Measurements from ENCODE around the gene TBC1D3I. TPM values are rescaled to one million over a fixed set of nuclear protein-coding genes. Genes with fewer than 3 reads are reported as not detected.
"Not testable (repeated sequence)": the region's sequence is repeated elsewhere in the genome, so short reads cannot be mapped to it uniquely, and the experiment has no call there.

Gene TBC1D3I
- total RNA-seq (under 1 TPM in 2 of 9 donors, not detected in 7; 0.26 to 0.63 TPM), polyA plus RNA-seq (not detected)
- long read RNA-seq, donor 1: 0 reads
- long read RNA-seq, donor 2: 0 reads
- long read RNA-seq, donor 3: 0 reads

- H3K4me3 ChIP-seq; DNase-seq; H3K27me3 ChIP-seq; intact Hi-C loops (cut with DNase I); H3K4me1 ChIP-seq; H3K9me3 ChIP-seq; H3K27ac ChIP-seq; ATAC-seq; H3K36me3 ChIP-seq: not testable (repeated sequence)
- no CpG with 5 or more reads among the region's 11 CpGs for WGBS, 4 donors
Measured at GRCh38 chr17:36264470-36264869, at the start of gene TBC1D3I. TSS of gene TBC1D3I (minus strand) at chr17:36264570. CDS start at chr17:36262985, 1,585 bp downstream.

- H3K36me3 ChIP-seq; H3K27me3 ChIP-seq; H3K9me3 ChIP-seq; H3K4me3 ChIP-seq; H3K4me1 ChIP-seq; ATAC-seq; DNase-seq; H3K27ac ChIP-seq; intact Hi-C loops (cut with DNase I): not testable (repeated sequence)
- no CpG with 5 or more reads among the region's 1 CpG for WGBS, 4 donors
Measured at GRCh38 chr17:36295161-36295560, 30.8 kb upstream of the TBC1D3I start.

GRCh38 chr17:36289965-36290612 lies 25.7 kb upstream of the TBC1D3I start:
- H3K27me3 ChIP-seq; H3K27ac ChIP-seq; H3K9me3 ChIP-seq; H3K36me3 ChIP-seq; DNase-seq; H3K4me1 ChIP-seq; H3K4me3 ChIP-seq; ATAC-seq; intact Hi-C loops (cut with DNase I): not testable (repeated sequence)
- WGBS, 4 donors: 47 to 79% (median 54%) methylated on average over 1 of the region's 2 CpGs

- ATAC-seq; H3K27me3 ChIP-seq; H3K27ac ChIP-seq; H3K4me1 ChIP-seq; H3K4me3 ChIP-seq; H3K36me3 ChIP-seq; intact Hi-C loops (cut with DNase I); H3K9me3 ChIP-seq; DNase-seq: not testable (repeated sequence)
- 97 to 100% methylated on average over 3 to 5 of the region's 5 CpGs; no CpG with 5 or more reads in 2 of the 4 donors for WGBS, 4 donors
Measured at GRCh38 chr17:36284219-36284618, 19.8 kb upstream of the TBC1D3I start.

- H3K27me3 ChIP-seq; DNase-seq; H3K4me3 ChIP-seq; H3K36me3 ChIP-seq; H3K4me1 ChIP-seq; H3K9me3 ChIP-seq; intact Hi-C loops (cut with DNase I); H3K27ac ChIP-seq: not testable (repeated sequence)
- WGBS, 4 donors: no CpG with 5 or more reads among the region's 1 CpG
- peak in 2 of 4 donors; percentile 42 to 53 for ATAC-seq
Measured at GRCh38 chr17:36283256-36283655, 18.9 kb upstream of the TBC1D3I start.

- H3K27me3 ChIP-seq; ATAC-seq; intact Hi-C loops (cut with DNase I); H3K36me3 ChIP-seq; H3K4me3 ChIP-seq; H3K4me1 ChIP-seq; H3K27ac ChIP-seq; H3K9me3 ChIP-seq: not testable (repeated sequence)
- peak in 1 of 5 donors; percentile 10 for DNase-seq
- 57 to 70% (median 60%) methylated on average over 1 to 3 of the region's 4 CpGs; no CpG with 5 or more reads in 1 of the 4 donors for WGBS, 4 donors
Measured at GRCh38 chr17:36242046-36242445, 22.3 kb downstream of the TBC1D3I start.

- ATAC-seq; H3K4me1 ChIP-seq; H3K36me3 ChIP-seq; H3K4me3 ChIP-seq; H3K9me3 ChIP-seq; H3K27ac ChIP-seq; intact Hi-C loops (cut with DNase I); H3K27me3 ChIP-seq: not testable (repeated sequence)
- DNase-seq: peak in 1 of 5 donors; percentile 45
- WGBS, 4 donors: 41 to 56% (median 43%) methylated on average over 4 to 5 of the region's 5 CpGs
Measured at GRCh38 chr17:36229644-36230043, 34.7 kb downstream of the TBC1D3I start.

GRCh38 chr17:36222967-36223366 lies 41.4 kb downstream of the TBC1D3I start:
- H3K36me3 ChIP-seq; H3K27me3 ChIP-seq; intact Hi-C loops (cut with DNase I); H3K27ac ChIP-seq; ATAC-seq; H3K4me3 ChIP-seq; DNase-seq: not testable (repeated sequence)
- peaks cover 0 to 14% (median 0%) of the 10 kb centered on the region in 12 donors for H3K9me3 ChIP-seq
- 85 to 92% (median 89%) methylated on average over 12 of the region's 12 CpGs for WGBS, 4 donors
- peaks cover 0 to 11% (median 0%) of the 10 kb centered on the region in 12 donors for H3K4me1 ChIP-seq

GRCh38 chr17:36221581-36222100 lies 42.7 kb downstream of the TBC1D3I start:
- H3K27ac ChIP-seq; intact Hi-C loops (cut with DNase I); DNase-seq; H3K36me3 ChIP-seq; H3K4me3 ChIP-seq; ATAC-seq: not testable (repeated sequence)
- H3K27me3 ChIP-seq: peaks cover 0 to 14% (median 0%) of the 10 kb centered on the region in 9 donors
- WGBS, 4 donors: 81 to 86% (median 84%) methylated on average over 4 of the region's 4 CpGs
- H3K4me1 ChIP-seq: peaks cover 0 to 11% (median 0%) of the 10 kb centered on the region in 12 donors
- H3K9me3 ChIP-seq: peaks cover 0 to 15% (median 0%) of the 10 kb centered on the region in 12 donors

- peaks cover 0 to 14% (median 0%) of the 10 kb centered on the region in 9 donors for H3K27me3 ChIP-seq
- H3K27ac ChIP-seq: peak overlapping the region in 1 of 12 donors; percentile 10
- peaks cover 0 to 15% (median 0%) of the 10 kb centered on the region in 12 donors for H3K9me3 ChIP-seq
- WGBS, 4 donors: 50 to 82% (median 64%) methylated on average over 3 of the region's 3 CpGs
- ATAC-seq; intact Hi-C loops (cut with DNase I); H3K4me3 ChIP-seq; H3K36me3 ChIP-seq: not testable (repeated sequence)
- DNase-seq: peak in 1 of 5 donors; percentile 52
- peaks cover 0 to 11% (median 0%) of the 10 kb centered on the region in 12 donors for H3K4me1 ChIP-seq
Measured at GRCh38 chr17:36220737-36221580, 43.4 kb downstream of the TBC1D3I start.
